ENCODE results near the gene CARD10. TPM values are rescaled to one million over a fixed set of nuclear protein-coding genes. Genes with fewer than 3 reads are reported as not detected.

Gene CARD10
- total and polyA plus RNA-seq, 2 of the 13 experiments (the other 11 are each of a cell fraction or from before 2014, with no cell fraction given): 35.2 to 55.8 TPM

- intact Hi-C loops (cut with micrococcal nuclease; ENCODE audit: unreplicated experiment) (no loop called here), in situ Hi-C loops (cut with HindIII; ENCODE audit: extremely low pct_ligation_motif_present, low pct_unique_long_range_greater_than_20kb) (no loop called here)
- Histone ChIP-seq H3K9me3 (ENCODE audit: low read length) (no peaks in the 10 kb centered on the region), H4K20me1 (ENCODE audit: insufficient read depth, low read length) (no peaks in the 10 kb centered on the region), H3K9ac (ENCODE audit: insufficient read depth, low read depth, low read length) (no peak overlapping the region), H3K36me3 (replicated peaks in 1 of 2; ENCODE audit: control insufficient read depth in 1 of 2, insufficient read depth in 2 of 2, low read length in 2 of 2) (no peaks in the 10 kb centered on the region), H3K27ac (ENCODE audit: extremely low read length, insufficient read depth, low read length) (no peak overlapping the region), H3K4me2 (ENCODE audit: low read depth, low read length) (no peak overlapping the region), H2AFZ (ENCODE audit: low read length) (no peak overlapping the region), H3K27me3 (ENCODE audit: control insufficient read depth in 1 of 2, insufficient read depth in 2 of 2, low read length in 2 of 2) (peaks cover 0 to 14% of the 10 kb centered on the region in 2 experiments; a peak in 1 of 5 replicates), H3K4me1 (ENCODE audit: insufficient read depth, low read length) (peaks cover 74% of the 10 kb centered on the region), H3K4me3 (replicated peaks in 1 of 3; ENCODE audit: insufficient read depth in 1 of 3, low read depth in 2 of 3, low read length in 3 of 3) (no peak overlapping the region), H3K79me2 (ENCODE audit: insufficient read depth, low read length) (no peaks in the 10 kb centered on the region)
- TF ChIP-seq TFAP4 (IDR thresholded peaks at IDR 0.05; ENCODE audit: borderline replicate concordance, low read depth) (no peak), KLF9 (CRISPR knock-in tag; IDR thresholded peaks at IDR 0.05; ENCODE audit: low read depth) (no peak), ZBTB21 (CRISPR knock-in tag; IDR thresholded peaks at IDR 0.05) (no peak), ZSCAN31 (CRISPR knock-in tag; IDR thresholded peaks at IDR 0.05; ENCODE audit: low read depth) (no peak), YEATS2 (CRISPR knock-in tag; IDR thresholded peaks at IDR 0.05; ENCODE audit: borderline replicate concordance) (no peak), PHB2 (IDR thresholded peaks at IDR 0.05; ENCODE audit: partially characterized antibody) (no peak), ZFP41 (CRISPR knock-in tag; IDR thresholded peaks at IDR 0.05; ENCODE audit: borderline replicate concordance) (no peak), GZF1 (CRISPR knock-in tag; IDR thresholded peaks at IDR 0.05) (no peak), ZNF224 (CRISPR knock-in tag; IDR thresholded peaks at IDR 0.05) (no peak), FOXK2 (IDR thresholded peaks at IDR 0.05) (no peak), CREB3 (CRISPR knock-in tag; IDR thresholded peaks at IDR 0.05) (no peak), ZNF10 (CRISPR knock-in tag; IDR thresholded peaks at IDR 0.05; ENCODE audit: borderline replicate concordance, low read depth) (no peak), PHF21A (CRISPR knock-in tag; IDR thresholded peaks at IDR 0.05) (no peak), NCOR1 (IDR thresholded peaks at IDR 0.05; ENCODE audit: borderline replicate concordance, low read length) (no peak)
- ChIA-PET POLR2A (no interaction called here), CTCF (ENCODE audit: low intra/inter-chr PET ratio, low total read pairs) (no interaction called here)
- BruUV-seq (replicated peaks): no TSS peak
- WGBS (ENCODE audit: low lambda C conversion rate): 78% methylated on average over 9 of the region's 9 CpGs
- FAIRE-seq: no peak
- no peak for ATAC-seq
- no peak for DNase-seq (ENCODE audit: low spot score)
Measured at GRCh38 chr22:37482244-37482643, 37.0 kb downstream of the CARD10 start.

All from HepG2 (cell line).